ENCODE results near the gene PKN3. TPM values are rescaled to one million over a fixed set of nuclear protein-coding genes. Genes with fewer than 3 reads are reported as not detected.

PKN3 gene
- polyA plus RNA-seq, 1 donor from 2014 or later = 0.06 TPM

DNA sequence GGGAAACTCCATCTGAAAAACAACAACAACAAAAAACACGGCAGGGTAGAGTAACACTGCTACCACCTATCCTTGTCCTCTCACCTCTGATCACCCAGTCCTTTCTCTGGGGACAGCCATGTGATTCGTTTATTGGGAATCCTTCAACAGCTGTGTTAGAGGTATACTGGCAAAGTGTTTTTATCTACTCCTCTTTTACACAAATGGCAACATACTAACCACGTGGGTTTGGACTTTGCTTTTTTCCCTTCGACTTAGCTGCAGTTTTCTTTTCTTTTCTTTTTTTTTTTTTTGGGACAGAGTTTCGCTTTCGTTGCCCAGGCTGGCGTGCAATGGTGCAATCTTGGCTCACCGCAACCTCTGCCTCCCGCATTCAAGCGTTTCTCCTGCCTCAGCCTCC lies 24.5 kb upstream of the PKN3 start:
- TF ChIP-seq EP300 (conservative IDR thresholded peaks at IDR 0.05; ENCODE audit: poor library complexity, severe bottlenecking) = no peak
- TF ChIP-seq RAD21 (conservative IDR thresholded peaks at IDR 0.05) = no peak
- no peak for TF ChIP-seq EZH2 (IDR thresholded peaks at IDR 0.05; ENCODE audit: borderline replicate concordance, insufficient read depth, low read length, poor library complexity, severe bottlenecking)
- TF ChIP-seq SMC3 (conservative IDR thresholded peaks at IDR 0.05; ENCODE audit: poor library complexity) = no peak
- TF ChIP-seq, protein P1, sequence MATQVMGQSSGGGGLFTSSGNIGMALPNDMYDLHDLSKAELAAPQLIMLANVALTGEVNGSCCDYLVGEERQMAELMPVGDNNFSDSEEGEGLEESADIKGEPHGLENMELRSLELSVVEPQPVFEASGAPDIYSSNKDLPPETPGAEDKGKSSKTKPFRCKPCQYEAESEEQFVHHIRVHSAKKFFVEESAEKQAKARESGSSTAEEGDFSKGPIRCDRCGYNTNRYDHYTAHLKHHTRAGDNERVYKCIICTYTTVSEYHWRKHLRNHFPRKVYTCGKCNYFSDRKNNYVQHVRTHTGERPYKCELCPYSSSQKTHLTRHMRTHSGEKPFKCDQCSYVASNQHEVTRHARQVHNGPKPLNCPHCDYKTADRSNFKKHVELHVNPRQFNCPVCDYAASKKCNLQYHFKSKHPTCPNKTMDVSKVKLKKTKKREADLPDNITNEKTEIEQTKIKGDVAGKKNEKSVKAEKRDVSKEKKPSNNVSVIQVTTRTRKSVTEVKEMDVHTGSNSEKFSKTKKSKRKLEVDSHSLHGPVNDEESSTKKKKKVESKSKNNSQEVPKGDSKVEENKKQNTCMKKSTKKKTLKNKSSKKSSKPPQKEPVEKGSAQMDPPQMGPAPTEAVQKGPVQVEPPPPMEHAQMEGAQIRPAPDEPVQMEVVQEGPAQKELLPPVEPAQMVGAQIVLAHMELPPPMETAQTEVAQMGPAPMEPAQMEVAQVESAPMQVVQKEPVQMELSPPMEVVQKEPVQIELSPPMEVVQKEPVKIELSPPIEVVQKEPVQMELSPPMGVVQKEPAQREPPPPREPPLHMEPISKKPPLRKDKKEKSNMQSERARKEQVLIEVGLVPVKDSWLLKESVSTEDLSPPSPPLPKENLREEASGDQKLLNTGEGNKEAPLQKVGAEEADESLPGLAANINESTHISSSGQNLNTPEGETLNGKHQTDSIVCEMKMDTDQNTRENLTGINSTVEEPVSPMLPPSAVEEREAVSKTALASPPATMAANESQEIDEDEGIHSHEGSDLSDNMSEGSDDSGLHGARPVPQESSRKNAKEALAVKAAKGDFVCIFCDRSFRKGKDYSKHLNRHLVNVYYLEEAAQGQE (IDR thresholded peaks at IDR 0.05; ENCODE audit: borderline replicate concordance) = no peak
- no peak for TF ChIP-seq MXI1 (conservative IDR thresholded peaks at IDR 0.05; ENCODE audit: poor library complexity, severe bottlenecking)
- no peak for TF ChIP-seq POLR2AphosphoS5 (IDR thresholded peaks at IDR 0.05)
- TF ChIP-seq, protein P2, sequence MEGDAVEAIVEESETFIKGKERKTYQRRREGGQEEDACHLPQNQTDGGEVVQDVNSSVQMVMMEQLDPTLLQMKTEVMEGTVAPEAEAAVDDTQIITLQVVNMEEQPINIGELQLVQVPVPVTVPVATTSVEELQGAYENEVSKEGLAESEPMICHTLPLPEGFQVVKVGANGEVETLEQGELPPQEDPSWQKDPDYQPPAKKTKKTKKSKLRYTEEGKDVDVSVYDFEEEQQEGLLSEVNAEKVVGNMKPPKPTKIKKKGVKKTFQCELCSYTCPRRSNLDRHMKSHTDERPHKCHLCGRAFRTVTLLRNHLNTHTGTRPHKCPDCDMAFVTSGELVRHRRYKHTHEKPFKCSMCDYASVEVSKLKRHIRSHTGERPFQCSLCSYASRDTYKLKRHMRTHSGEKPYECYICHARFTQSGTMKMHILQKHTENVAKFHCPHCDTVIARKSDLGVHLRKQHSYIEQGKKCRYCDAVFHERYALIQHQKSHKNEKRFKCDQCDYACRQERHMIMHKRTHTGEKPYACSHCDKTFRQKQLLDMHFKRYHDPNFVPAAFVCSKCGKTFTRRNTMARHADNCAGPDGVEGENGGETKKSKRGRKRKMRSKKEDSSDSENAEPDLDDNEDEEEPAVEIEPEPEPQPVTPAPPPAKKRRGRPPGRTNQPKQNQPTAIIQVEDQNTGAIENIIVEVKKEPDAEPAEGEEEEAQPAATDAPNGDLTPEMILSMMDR (IDR thresholded peaks at IDR 0.05; ENCODE audit: poor library complexity, severe bottlenecking) = no peak
- no peak for TF ChIP-seq TAF1 (IDR thresholded peaks at IDR 0.05; ENCODE audit: low read depth)
- H3K4me2 ChIP-seq (ENCODE audit: low read length) = no peak overlapping the region
- H3K9me3 ChIP-seq (ENCODE audit: low read length) = no peaks in the 10 kb centered on the region
- H3K79me2 ChIP-seq (replicated peaks; ENCODE audit: insufficient read depth, low read length) = no peaks in the 10 kb centered on the region
- H3F3A ChIP-seq (ENCODE audit: insufficient read depth, low read length, poor library complexity, severe bottlenecking) = no peaks in the 10 kb centered on the region
- H3K27ac ChIP-seq (ENCODE audit: low read length) = no peak overlapping the region
- H3K27me3 ChIP-seq (ENCODE audit: insufficient read depth, low read depth, low read length) = no peaks in the 10 kb centered on the region
- no peaks in the 10 kb centered on the region for H3K9me2 ChIP-seq (ENCODE audit: insufficient read depth, low read length)
- no peaks in the 10 kb centered on the region for H3K36me3 ChIP-seq (ENCODE audit: insufficient read depth, low read length)
- H2AFZ ChIP-seq (ENCODE audit: low read depth, low read length) = no peak overlapping the region
- no peak overlapping the region for H3K4me3 ChIP-seq (ENCODE audit: low read length)
- H4K20me1 ChIP-seq (ENCODE audit: insufficient read depth) = no peaks in the 10 kb centered on the region
- no peak overlapping the region for H3K9ac ChIP-seq (ENCODE audit: low read length)

DNA sequence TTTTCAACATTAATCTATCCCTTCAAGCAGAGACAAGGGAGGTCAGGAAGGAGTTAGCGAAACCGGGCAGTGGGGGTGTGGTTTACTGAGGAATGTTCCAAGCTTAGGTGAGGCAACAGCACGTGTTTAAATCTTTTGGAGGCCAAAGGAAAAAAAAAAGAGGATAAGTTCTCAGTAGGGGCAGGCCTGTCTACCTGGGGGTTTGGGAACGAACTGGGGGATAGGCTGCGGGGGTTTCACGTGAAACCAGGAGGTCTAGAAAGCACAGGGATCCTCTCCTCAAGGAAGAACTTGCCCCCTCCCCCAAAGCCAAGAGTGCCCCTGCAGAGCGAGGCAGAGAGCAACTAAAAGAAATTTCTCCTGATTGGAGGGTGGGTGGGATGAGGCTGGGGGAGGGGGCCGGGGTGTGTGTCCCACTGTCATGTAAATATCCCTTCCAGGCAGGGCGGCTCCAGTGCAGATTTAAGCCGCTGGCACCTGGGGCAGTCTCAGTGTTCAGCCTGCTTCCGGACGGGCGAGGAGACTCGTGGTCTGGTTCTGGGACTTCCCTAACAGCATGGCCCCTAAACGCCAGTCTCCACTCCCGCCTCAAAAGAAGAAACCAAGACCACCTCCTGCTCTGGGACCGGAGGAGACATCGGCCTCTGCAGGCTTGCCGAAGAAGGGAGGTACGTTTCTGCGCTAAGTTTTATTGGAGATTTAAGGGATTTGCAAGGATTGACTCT lies 18.8 kb upstream of the PKN3 start:
- H3K4me2 ChIP-seq (ENCODE audit: low read length) = no peak overlapping the region
- no peaks in the 10 kb centered on the region for H3K9me2 ChIP-seq (ENCODE audit: insufficient read depth, low read length)
- H4K20me1 ChIP-seq (ENCODE audit: insufficient read depth) = no peaks in the 10 kb centered on the region
- peak overlapping the region; percentile 39 for H3K4me3 ChIP-seq (ENCODE audit: low read length)
- no peak overlapping the region for H3K27ac ChIP-seq (ENCODE audit: low read length)
- H3K27me3 ChIP-seq (ENCODE audit: insufficient read depth, low read depth, low read length) = no peaks in the 10 kb centered on the region
- H3F3A ChIP-seq (ENCODE audit: insufficient read depth, low read length, poor library complexity, severe bottlenecking) = no peaks in the 10 kb centered on the region
- H3K9me3 ChIP-seq (ENCODE audit: low read length) = no peaks in the 10 kb centered on the region
- H3K36me3 ChIP-seq (ENCODE audit: insufficient read depth, low read length) = no peaks in the 10 kb centered on the region
- H2AFZ ChIP-seq (ENCODE audit: low read depth, low read length) = no peak overlapping the region
- no peak for TF ChIP-seq TAF1 (IDR thresholded peaks at IDR 0.05; ENCODE audit: low read depth)
- no peak for TF ChIP-seq RAD21 (conservative IDR thresholded peaks at IDR 0.05)
- no peak for TF ChIP-seq EZH2 (IDR thresholded peaks at IDR 0.05; ENCODE audit: borderline replicate concordance, insufficient read depth, low read length, poor library complexity, severe bottlenecking)
- TF ChIP-seq, protein P1 (IDR thresholded peaks at IDR 0.05; ENCODE audit: borderline replicate concordance) = no peak
- no peak for TF ChIP-seq EP300 (conservative IDR thresholded peaks at IDR 0.05; ENCODE audit: poor library complexity, severe bottlenecking)
- TF ChIP-seq, protein P2 (IDR thresholded peaks at IDR 0.05; ENCODE audit: poor library complexity, severe bottlenecking) = no peak
- no peak for TF ChIP-seq MXI1 (conservative IDR thresholded peaks at IDR 0.05; ENCODE audit: poor library complexity, severe bottlenecking)
- H3K79me2 ChIP-seq (replicated peaks; ENCODE audit: insufficient read depth, low read length) = no peaks in the 10 kb centered on the region
- no peak overlapping the region for H3K9ac ChIP-seq (ENCODE audit: low read length)
